SHP77 (cell line): Measurements from ENCODE around the gene FASLG.
"Not testable (repeated sequence)": the region's sequence is repeated elsewhere in the genome, so short reads cannot be mapped to it uniquely, and the experiment has no call there.

ENCODE experiments used
- DNase-seq, 2 experiments: peaks; one replicate each; lab custom pipeline; 2025; lab: John Stamatoyannopoulos, UW

The FASLG gene

DNA sequence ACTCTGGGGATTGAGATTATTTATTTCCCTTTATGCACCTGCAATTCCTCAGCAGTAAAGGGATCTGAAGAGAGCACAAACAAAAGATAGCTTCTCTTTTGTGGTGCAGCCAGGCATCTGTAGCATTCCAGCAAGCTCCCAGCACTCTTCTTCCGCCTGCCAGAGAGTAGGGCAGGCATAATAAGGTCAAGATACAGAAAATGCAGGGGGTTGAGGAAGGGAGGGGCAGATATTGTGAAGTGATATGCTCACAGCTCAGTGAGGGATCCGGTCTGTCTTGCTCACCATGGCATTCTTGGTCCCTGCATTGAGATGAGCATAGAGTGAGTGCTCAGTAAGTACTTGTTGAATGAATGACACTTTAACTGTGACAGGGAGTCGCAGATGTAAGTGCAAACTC is 23.9 kb downstream of the FASLG start:
- DNase-seq: no peak

GRCh38 chr1:172686143-172686542 is 27.2 kb downstream of the FASLG start:
- no peak for DNase-seq

DNA sequence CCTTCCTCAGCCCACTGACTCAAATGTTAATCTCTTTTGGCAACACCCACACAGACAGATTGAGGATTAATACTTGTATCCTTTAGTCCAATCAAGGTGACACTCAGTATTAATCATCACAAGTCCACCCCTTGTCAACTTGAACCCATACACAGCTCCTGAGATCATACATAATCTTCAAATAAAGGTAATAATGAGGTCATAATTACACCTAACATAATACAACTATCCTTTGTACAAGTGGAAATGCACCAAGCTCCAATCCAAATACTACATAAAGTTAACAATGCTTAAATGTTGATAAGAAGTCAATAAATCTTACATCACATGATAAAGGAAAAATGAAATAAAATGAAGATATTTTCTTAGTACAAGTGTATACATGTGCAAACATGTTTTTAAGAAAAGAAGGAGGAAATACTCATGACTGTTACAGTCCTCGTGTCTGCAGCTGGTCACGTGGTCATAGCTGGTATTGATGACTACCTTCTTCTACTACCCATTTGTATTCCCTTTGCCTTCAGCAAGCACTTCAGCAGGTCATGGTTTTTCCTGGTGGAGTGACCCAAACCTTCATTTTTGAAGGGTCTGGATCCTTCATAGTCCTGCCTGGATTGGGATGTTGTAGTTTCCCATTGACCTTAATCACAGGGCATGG is 29.7 kb downstream of the FASLG start:
- not testable (repeated sequence) for DNase-seq

DNA sequence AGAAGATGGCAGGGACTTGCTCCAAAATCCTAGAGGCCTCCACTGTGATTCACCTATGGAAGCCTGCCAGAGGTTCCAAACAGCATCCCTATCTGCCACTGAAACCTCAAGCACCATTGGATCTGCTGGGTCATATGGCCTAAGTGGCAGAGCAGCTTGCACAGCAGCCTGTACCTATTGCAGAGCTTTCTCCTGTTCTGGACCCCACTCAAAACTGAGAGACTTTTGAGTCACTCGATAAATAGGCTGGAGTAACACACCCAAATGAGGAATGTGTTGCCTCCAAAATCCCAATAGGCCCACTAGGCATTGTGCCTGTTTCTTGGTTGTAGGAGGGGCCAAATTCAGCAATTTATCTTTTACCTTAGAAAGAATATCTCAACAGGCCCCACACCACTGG is 32.0 kb downstream of the FASLG start:
- not testable (repeated sequence) for DNase-seq

- no peak for DNase-seq
These were observed 38.7 kb downstream of the FASLG start for GRCh38 chr1:172697534-172698002.

DNA sequence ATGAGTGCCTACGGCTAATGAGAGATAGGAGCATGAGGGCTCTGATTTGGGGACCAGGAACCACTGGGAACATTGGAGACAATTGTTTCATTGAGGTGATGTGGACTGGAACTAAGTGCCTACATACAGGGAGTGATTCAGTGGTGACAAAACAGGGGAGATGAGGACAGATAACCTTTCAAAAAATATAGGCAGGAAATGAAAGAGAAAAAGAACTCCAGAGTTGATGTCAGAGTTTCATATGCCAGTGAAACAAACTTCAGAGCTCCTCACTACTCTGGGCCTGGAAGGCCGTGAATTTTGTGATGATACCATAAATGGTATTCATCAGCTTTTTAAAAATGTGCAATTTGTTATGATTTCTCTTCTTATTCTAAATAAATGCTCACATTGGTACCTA is 39.3 kb downstream of the FASLG start:
- DNase-seq: no peak

DNA sequence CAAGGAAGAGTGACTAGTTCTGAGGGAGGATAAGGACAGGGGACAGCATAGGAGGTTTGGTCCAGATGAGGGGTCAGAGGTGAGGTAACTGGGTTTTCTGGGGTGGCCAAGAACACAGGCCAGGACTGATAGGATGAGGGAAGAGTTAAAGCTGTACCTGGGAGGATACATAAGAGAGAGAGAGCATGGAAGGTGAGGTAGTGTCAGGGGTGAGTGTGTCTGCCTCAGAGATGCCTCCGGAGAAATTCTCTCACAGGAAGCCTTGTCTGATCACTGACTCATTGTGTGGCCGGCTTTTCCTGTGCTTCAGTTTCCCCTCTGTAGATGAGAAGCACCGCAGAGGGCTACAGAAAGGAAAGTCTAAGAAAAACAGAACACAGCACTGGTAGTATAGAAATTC is 40.2 kb downstream of the FASLG start:
- DNase-seq: no peak

DNA sequence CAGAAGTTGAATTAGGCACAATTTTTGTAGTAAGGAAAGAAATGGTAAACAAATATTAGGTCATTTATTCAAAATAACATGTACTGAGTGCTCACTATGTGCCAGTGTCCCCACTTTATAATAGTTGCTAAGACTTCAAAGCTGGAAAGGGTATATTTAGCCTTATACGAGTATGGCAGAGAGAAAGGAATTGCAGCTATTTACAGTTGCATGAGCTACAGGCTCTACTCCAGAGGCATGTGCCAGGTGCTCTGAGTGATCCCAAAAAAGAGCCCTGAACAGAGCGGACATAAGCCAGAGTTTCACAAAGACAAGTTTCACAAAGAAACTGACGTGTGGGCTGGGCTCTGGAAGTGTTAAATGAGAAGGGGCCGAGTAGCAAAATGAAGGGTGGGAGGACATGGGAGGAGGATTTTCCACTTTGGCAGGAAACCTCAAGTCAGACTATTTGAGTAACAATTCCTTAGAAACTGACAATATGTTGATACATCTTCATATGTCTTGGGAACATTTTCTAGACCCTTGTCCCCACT is 40.9 kb downstream of the FASLG start:
- no peak for DNase-seq

GRCh38 chr1:172700556-172700955 is 41.7 kb downstream of the FASLG start:
- no peak for DNase-seq

DNA sequence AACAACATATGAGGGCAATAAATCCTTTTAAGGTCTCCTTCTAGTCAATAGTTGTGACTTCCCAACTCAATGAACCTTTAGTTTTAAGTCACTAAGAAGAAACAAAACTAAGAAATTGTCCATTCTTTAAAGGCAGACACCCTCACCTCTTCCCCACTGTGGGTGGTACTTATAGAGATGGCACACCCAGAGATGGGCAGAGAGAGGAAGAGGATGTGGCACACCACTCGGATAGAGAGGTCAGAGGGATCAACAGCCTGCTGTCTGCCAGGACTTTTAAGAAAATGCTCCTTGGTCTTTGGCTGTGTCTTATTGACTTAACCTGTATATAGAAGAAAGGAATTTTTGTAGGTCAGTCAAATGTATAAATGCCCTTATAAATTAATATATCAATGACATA is 45.1 kb downstream of the FASLG start:
- no peak for DNase-seq

GRCh38 chr1:172704420-172705210 is 45.7 kb downstream of the FASLG start:
- no peak for DNase-seq

- DNase-seq: no peak
These were observed 49.5 kb downstream of the FASLG start for GRCh38 chr1:172708452-172708851.

- no peak for DNase-seq
These were observed 52.7 kb downstream of the FASLG start for GRCh38 chr1:172711558-172711957.

DNA sequence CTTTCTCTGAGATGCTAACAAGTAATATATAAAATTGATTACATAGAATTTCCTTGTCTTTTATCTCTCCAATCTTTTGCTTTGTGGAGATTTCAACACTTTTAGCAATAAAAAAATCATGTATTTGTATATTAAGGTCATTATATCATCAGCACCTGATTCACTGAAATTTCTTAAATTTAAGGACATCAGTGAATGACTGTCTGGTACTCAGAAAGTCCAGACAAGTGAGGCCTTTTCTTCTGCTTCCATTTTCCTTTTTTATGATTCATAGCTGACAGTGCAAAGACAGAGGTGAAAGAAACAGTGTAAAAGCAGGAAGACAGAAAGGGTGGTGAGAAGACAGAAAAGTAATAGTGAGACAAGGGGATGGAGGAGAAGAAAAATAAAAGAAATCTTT is 54.6 kb downstream of the FASLG start:
- no peak for DNase-seq
